Non-pigmented ciliary epithelial cell (primary cell): ENCODE measurements around the gene SERPINA10.

Source experiments
- DNase-seq: peaks from one replicate; pipeline ENCODE4 v3.0.0-alpha.2; 2010; ENCODE audit warnings: low read depth

SERPINA10 gene, protein sequence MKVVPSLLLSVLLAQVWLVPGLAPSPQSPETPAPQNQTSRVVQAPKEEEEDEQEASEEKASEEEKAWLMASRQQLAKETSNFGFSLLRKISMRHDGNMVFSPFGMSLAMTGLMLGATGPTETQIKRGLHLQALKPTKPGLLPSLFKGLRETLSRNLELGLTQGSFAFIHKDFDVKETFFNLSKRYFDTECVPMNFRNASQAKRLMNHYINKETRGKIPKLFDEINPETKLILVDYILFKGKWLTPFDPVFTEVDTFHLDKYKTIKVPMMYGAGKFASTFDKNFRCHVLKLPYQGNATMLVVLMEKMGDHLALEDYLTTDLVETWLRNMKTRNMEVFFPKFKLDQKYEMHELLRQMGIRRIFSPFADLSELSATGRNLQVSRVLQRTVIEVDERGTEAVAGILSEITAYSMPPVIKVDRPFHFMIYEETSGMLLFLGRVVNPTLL

GRCh38 chr14:94292872-94293577 is at the start of gene SERPINA10:
Gene SERPINA10 (minus strand): TSS chr14:94293268. CDS start chr14:94290593, 2,675 bp downstream.
- DNase-seq, result no peak

- DNase-seq, result peak; percentile 98
Observed at GRCh38 chr14:94342334-94342934, 49.4 kb upstream of the SERPINA10 start.

DNA sequence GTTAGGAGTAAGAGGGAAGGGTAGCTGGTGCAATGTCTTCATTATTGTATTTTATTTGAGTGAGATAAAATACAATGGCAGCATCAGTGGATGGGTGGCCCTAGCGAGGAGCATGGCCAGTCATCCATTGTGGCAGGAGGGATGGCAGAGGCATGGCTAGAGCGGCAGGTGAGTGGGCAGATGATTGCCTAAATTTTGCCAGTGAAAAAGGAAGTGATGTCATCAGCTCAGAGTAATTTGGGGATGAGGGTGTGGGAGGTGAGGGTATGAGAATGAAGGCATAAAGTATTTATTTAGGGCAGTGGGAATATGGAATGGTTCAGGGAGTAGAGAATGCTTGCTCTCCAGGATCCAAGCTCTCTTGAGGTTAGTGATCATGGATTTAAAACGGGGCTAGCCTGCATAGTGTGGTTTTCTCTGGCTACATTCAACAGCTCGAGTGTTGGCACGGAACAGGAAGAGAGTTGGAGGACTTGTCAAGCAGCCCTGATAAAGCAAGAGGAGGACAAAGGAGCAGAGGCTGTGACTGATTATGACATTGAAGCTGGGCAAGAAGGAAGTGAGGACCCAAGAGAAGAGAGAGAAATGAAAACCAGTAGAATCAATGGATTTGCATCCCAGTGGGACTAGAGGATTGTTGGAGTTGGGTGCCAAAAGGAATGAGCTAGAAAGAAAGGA is 48.7 kb upstream of the SERPINA10 start:
- DNase-seq, result no peak

GRCh38 chr14:94340533-94340932 is 47.5 kb upstream of the SERPINA10 start:
- no peak for DNase-seq

GRCh38 chr14:94338023-94338422 is 45.0 kb upstream of the SERPINA10 start:
- DNase-seq, result no peak

- no peak for DNase-seq
Observed at GRCh38 chr14:94337274-94337673, 44.2 kb upstream of the SERPINA10 start.

DNA sequence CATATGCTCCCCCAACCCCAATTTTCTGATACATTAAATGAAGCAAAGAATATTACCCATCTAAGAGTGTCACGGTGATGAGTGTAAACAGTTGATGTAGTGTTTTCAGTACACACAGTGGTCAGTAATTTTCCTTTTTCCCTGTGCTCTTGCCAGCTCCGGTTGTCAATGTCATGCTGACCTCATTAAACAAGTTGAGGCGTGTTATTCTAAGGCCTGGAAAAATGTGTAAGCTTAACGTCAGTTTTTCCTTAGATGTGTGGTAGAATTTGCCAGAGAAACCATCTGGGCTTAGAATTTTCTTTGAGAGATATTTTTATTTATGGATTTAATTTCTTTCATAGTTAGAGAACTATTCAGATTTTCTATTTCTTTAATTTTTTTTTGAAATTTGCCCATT is 41.8 kb upstream of the SERPINA10 start:
- DNase-seq, result no peak

DNA sequence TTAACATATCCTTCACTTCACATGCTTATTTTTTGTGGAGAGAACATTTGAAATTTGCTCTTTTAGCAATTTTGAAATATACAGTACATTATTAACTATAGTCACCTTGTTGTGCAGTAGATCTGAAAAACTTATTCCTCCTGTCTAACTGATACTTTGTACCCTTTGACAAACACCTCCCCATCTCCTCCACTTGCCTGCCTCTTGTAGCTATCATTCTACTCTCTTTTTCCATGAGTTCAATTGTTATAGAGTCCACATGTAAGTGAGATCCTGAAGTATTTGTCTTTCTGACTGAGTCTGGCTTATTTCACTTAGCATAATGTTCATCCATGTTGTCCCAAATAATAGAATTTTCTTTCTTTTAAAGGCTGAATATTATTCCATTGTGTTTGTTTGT is 39.5 kb upstream of the SERPINA10 start:
- DNase-seq, result no peak

DNA sequence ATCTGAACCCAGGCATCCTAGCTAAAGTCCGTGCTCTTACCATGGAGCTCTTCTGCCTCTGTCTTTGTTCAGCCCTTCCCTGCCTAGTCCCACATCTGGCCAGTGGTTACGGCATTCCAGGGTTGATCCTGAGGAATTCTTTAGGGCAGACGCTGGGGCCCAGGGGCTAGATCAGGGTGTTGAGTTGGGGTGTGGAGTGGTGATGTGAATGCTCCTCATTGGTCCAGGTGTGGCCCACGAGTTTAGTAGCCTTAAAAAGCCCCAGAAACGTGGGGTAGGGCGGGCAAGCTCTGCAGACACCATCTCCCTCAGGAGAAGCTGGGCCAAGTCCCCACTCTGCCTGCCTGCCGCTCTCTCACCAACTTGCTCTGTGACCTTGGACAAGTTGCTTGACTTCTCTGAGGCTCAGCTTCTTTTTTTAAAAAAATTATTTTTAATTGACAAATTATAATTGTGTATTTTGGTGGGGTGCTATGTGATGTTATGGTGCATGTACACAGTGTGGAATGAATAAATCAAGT is 39.1 kb upstream of the SERPINA10 start:
- no peak for DNase-seq

DNA sequence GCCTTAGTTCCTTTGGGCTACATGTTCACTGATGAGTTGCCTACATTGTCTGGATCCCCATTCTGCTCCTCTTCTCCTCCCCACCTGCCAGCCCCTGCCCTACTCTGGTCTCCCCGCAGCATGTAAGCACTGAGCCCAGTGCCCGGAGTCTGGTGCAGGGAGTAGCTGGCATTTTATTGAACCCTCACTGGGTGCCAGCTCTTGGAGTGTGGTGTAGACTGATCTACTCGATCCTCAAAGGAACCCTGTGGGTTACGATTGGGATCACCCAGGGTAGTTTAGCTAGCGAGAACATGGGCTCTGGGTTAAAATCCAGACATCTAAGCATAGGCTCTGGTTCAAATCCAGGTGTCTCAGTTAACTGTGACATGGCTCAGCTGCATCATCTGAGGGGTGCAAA is 38.4 kb upstream of the SERPINA10 start:
- no peak for DNase-seq

GRCh38 chr14:94330857-94331256 is 37.8 kb upstream of the SERPINA10 start:
- DNase-seq, result no peak

DNA sequence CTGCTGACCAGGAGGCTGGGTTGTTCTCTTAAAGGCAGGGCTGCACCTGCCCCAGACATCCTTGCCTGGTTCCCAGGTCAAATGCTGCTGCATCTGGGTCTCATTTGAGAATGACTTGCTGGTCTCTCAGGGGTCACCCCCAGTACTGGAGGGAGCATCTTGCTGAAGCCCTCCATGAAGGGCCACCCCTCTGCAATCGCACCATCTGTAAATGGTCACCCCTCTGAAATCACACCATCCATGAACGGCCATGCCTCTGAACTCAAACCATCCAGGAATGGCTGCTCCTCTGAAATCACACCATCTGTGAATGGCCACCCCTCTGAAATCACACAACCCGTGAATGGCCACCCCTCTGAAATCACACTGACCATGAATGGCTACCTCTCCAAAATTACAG is 37.4 kb upstream of the SERPINA10 start:
- no peak for DNase-seq

- no peak for DNase-seq
Observed at GRCh38 chr14:94329857-94330256, 36.8 kb upstream of the SERPINA10 start.

GRCh38 chr14:94328196-94328595 is 35.1 kb upstream of the SERPINA10 start:
- DNase-seq, result no peak

GRCh38 chr14:94322648-94323570 is 29.8 kb upstream of the SERPINA10 start, which contains the start of gene SERPINA6:
Gene SERPINA6 (minus strand): TSS chr14:94323336. CDS start chr14:94314648, 8,688 bp downstream.
- peak; percentile 8 for DNase-seq

DNA sequence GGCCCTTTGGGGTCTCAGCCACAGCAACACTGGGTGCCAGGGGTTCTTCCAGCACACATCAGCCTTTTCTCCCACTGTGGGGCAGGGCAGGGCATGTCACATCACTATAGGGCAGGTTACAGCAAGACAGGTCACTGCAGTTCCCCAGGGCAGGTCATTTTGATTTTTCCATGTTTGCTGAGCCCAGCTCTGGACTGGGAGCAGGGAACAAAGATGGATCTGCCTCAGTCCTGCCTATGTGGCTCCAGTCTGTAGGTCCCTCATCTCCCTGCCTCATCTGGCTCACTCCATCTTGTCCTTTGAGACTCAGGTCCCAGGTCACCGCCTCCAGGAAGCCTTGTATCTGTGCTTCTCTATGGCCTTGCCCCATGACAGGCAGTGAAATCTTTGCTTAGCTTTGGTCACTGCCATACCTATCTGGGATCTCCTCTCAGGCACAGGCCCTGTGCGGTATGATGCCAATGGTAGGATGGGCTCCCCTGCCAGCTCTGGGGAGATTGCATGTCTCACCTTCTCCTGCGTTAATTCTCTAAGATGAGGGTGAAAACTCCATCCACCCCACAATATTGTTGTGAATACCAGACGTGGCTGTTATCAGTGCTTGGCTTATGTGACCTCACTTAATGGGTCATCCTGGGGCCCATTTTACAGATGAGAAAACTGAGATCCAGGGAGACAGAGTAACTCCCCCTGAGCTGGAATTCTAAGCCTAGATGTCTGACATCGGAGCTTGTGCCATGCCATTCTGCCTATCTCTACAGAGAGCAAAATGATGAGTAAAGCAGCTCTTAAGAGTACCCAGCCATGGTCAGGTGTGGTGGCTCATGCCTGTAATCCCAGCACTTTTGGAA is 28.6 kb upstream of the SERPINA10 start:
- DNase-seq, result no peak

- no peak for DNase-seq
Observed at GRCh38 chr14:94320243-94320642, 27.2 kb upstream of the SERPINA10 start.

GRCh38 chr14:94317259-94317658 is 24.2 kb upstream of the SERPINA10 start:
- no peak for DNase-seq

DNA sequence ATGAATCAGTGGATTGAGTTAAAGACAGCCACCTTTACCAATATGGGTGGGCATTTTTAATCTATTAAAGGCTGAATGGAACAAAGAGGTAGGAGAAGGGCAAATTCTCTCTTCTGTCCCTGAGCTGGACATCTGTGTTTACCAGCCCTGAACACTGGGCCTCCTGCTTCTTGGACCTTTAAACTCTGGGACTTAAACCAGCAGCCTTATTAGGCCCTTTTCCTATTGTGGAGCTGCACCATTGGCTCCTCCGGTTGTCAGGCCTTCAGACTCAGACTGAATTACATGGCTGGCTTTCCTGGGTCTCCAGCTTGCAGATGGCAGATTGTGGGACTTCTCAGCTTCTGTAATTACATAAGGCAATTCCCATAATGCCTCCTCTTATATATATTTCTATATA is 23.6 kb upstream of the SERPINA10 start:
- no peak for DNase-seq

DNA sequence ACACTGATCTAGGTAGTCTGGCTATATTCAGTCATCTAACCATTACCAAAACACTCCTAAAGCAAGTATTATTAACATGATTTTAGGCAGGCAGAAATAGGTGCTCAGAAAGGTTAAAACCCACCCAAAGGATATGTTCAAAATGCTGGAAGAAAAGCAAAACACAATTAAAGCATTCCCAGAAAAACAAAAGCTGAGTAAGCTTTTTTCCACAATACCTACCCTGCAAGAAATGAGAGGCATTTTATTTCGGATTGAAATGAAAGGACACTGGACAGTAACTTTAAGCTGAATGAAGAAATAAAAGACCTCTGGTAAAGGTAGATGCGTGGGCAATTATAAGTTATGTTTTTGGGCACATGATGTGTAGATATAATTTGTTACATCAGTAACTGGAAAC is 21.8 kb upstream of the SERPINA10 start:
- DNase-seq, result no peak
